ENCODE data around the gene ARHGEF11. TPM values are rescaled to one million over a fixed set of nuclear protein-coding genes. Genes with fewer than 3 reads are reported as not detected.

Gene ARHGEF11
- total and polyA plus RNA-seq, 7 experiments from 2014 or later = 25.8 to 54.9 (median 32.1) TPM

- Histone ChIP-seq H3K36me3 (ENCODE audit: control insufficient read depth in 2 of 3, insufficient read depth in 3 of 3, low read length in 3 of 3) (no peaks in the 10 kb centered on the region), H3K27ac (ENCODE audit: low read depth, low read length) (no peak overlapping the region), H3K27me3 (ENCODE audit: control insufficient read depth in 2 of 2, insufficient read depth in 2 of 2, low read length in 2 of 2) (no peaks in the 10 kb centered on the region), H3K4me1 (ENCODE audit: control insufficient read depth in 2 of 2, insufficient read depth in 2 of 2, low read length in 2 of 2) (no peaks in the 10 kb centered on the region), H3K4me3 (ENCODE audit: low read length) (no peak overlapping the region), H3K9me3 (ENCODE audit: control insufficient read depth in 2 of 3, low read length in 3 of 3) (no peaks in the 10 kb centered on the region)
- Mint-ChIP-seq H3K9me3 (peaks cover 0 to 1% (median 0%) of the 10 kb centered on the region in 11 donors), H3K36me3 (no peaks in the 10 kb centered on the region), H3K27me3 (peaks cover 0 to 45% (median 11%) of the 10 kb centered on the region in 5 donors), H3K4me1 (no peaks in the 10 kb centered on the region), H3K27ac (no peak overlapping the region), H3K4me3 (no peak overlapping the region)
- ATAC-seq = no peak
- ChIA-PET POLR2A (no interaction called here), CTCF (interaction anchor here (0.6 to 0.7 kb wide), 2 partner anchors 66 to 376 kb away, joined by 3 read pairs; no protein-coding TSS in a partner anchor)
- DNase-seq = no peak
- intact Hi-C loops (cut with micrococcal nuclease) = no loop called here
Measured at GRCh38 chr1:156993426-156994147, 52.0 kb downstream of the ARHGEF11 start.

GRCh38 chr1:156992215-156992614, 53.3 kb downstream of the ARHGEF11 start:
- H3K27me3 ChIP-seq (ENCODE audit: control insufficient read depth in 2 of 2, insufficient read depth in 2 of 2, low read length in 2 of 2) = no peaks in the 10 kb centered on the region
- no peaks in the 10 kb centered on the region for H3K4me1 ChIP-seq (ENCODE audit: control insufficient read depth in 2 of 2, insufficient read depth in 2 of 2, low read length in 2 of 2)
- peaks cover 0 to 1% (median 0%) of the 10 kb centered on the region in 11 donors for H3K9me3 Mint-ChIP-seq
- H3K4me1 Mint-ChIP-seq = peaks cover 0 to 7% (median 0%) of the 10 kb centered on the region in 7 donors
- H3K4me3 Mint-ChIP-seq = no peak overlapping the region
- H3K27ac Mint-ChIP-seq = no peak overlapping the region
- POLR2A ChIA-PET = no interaction called here
- CTCF ChIA-PET = no interaction called here
- no peak overlapping the region for H3K4me3 ChIP-seq (ENCODE audit: low read length)
- H3K36me3 Mint-ChIP-seq = no peaks in the 10 kb centered on the region
- intact Hi-C loops (cut with micrococcal nuclease) = no loop called here
- no peaks in the 10 kb centered on the region for H3K9me3 ChIP-seq (ENCODE audit: control insufficient read depth in 2 of 3, low read length in 3 of 3)
- no peaks in the 10 kb centered on the region for H3K36me3 ChIP-seq (ENCODE audit: control insufficient read depth in 2 of 3, insufficient read depth in 3 of 3, low read length in 3 of 3)
- H3K27ac ChIP-seq (ENCODE audit: low read depth, low read length) = no peak overlapping the region
- peaks cover 0 to 43% (median 15%) of the 10 kb centered on the region in 5 donors for H3K27me3 Mint-ChIP-seq
- ATAC-seq (no peak), DNase-seq (no peak)

GRCh38 chr1:156987715-156988114, 57.8 kb downstream of the ARHGEF11 start:
- POLR2A ChIA-PET = no interaction called here
- intact Hi-C loops (cut with micrococcal nuclease) = no loop called here

GRCh38 chr1:156980551-156980950, 65.0 kb downstream of the ARHGEF11 start:
- intact Hi-C loops (cut with micrococcal nuclease) = no loop called here
- H3K27me3 ChIP-seq (ENCODE audit: control insufficient read depth in 2 of 2, insufficient read depth in 2 of 2, low read length in 2 of 2) = no peaks in the 10 kb centered on the region
- Mint-ChIP-seq H3K36me3 (no peaks in the 10 kb centered on the region), H3K4me1 (no peaks in the 10 kb centered on the region), H3K4me3 (no peak overlapping the region), H3K27ac (no peak overlapping the region), H3K9me3 (peaks cover 0 to 3% (median 0%) of the 10 kb centered on the region in 11 donors), H3K27me3 (peaks cover 9 to 54% (median 19%) of the 10 kb centered on the region in 5 donors)
- H3K9me3 ChIP-seq (ENCODE audit: control insufficient read depth in 2 of 3, low read length in 3 of 3) = no peaks in the 10 kb centered on the region
- POLR2A ChIA-PET = no interaction called here
- ATAC-seq (no peak), DNase-seq (no peak)
- CTCF ChIA-PET = no interaction called here
- no peak overlapping the region for H3K27ac ChIP-seq (ENCODE audit: low read depth, low read length)
- H3K36me3 ChIP-seq (ENCODE audit: control insufficient read depth in 2 of 3, insufficient read depth in 3 of 3, low read length in 3 of 3) = no peaks in the 10 kb centered on the region
- no peaks in the 10 kb centered on the region for H3K4me1 ChIP-seq (ENCODE audit: control insufficient read depth in 2 of 2, insufficient read depth in 2 of 2, low read length in 2 of 2)
- H3K4me3 ChIP-seq (ENCODE audit: low read length) = no peak overlapping the region

More at GRCh38 chr1:156987715-156988114, 57.8 kb downstream of the ARHGEF11 start:
- ATAC-seq (no peak), DNase-seq (no peak)
- no peak overlapping the region for H3K27ac Mint-ChIP-seq
- no peaks in the 10 kb centered on the region for H3K36me3 Mint-ChIP-seq
- H3K4me1 Mint-ChIP-seq = peaks cover 0 to 7% (median 0%) of the 10 kb centered on the region in 7 donors
- CTCF ChIA-PET = interaction anchor here (0.6 kb wide), 1 partner anchor 76 kb away, joined by 5 read pairs; no protein-coding TSS in a partner anchor
- no peaks in the 10 kb centered on the region for H3K4me1 ChIP-seq (ENCODE audit: control insufficient read depth in 2 of 2, insufficient read depth in 2 of 2, low read length in 2 of 2)
- H3K27me3 Mint-ChIP-seq = peaks cover 0 to 36% (median 15%) of the 10 kb centered on the region in 5 donors
- H3K4me3 Mint-ChIP-seq = no peak overlapping the region
- no peak overlapping the region for H3K27ac ChIP-seq (ENCODE audit: low read depth, low read length)
- H3K36me3 ChIP-seq (ENCODE audit: control insufficient read depth in 2 of 3, insufficient read depth in 3 of 3, low read length in 3 of 3) = no peaks in the 10 kb centered on the region
- H3K4me3 ChIP-seq (ENCODE audit: low read length) = no peak overlapping the region
- H3K9me3 Mint-ChIP-seq = peaks cover 0 to 1% (median 0%) of the 10 kb centered on the region in 11 donors
- no peaks in the 10 kb centered on the region for H3K27me3 ChIP-seq (ENCODE audit: control insufficient read depth in 2 of 2, insufficient read depth in 2 of 2, low read length in 2 of 2)
- no peaks in the 10 kb centered on the region for H3K9me3 ChIP-seq (ENCODE audit: control insufficient read depth in 2 of 3, low read length in 3 of 3)

- H3K9me3 ChIP-seq (ENCODE audit: control insufficient read depth in 2 of 3, low read length in 3 of 3) = no peaks in the 10 kb centered on the region
- H3K4me1 ChIP-seq (ENCODE audit: control insufficient read depth in 2 of 2, insufficient read depth in 2 of 2, low read length in 2 of 2) = no peaks in the 10 kb centered on the region
- H3K4me3 Mint-ChIP-seq = no peak overlapping the region
- intact Hi-C loops (cut with micrococcal nuclease) = no loop called here
- no peaks in the 10 kb centered on the region for H3K4me1 Mint-ChIP-seq
- no peaks in the 10 kb centered on the region for H3K36me3 ChIP-seq (ENCODE audit: control insufficient read depth in 2 of 3, insufficient read depth in 3 of 3, low read length in 3 of 3)
- H3K27ac ChIP-seq (ENCODE audit: low read depth, low read length) = no peak overlapping the region
- peaks cover 5 to 71% (median 14%) of the 10 kb centered on the region in 5 donors for H3K27me3 Mint-ChIP-seq
- no peaks in the 10 kb centered on the region for H3K36me3 Mint-ChIP-seq
- CTCF ChIA-PET = no interaction called here
- no peak overlapping the region for H3K27ac Mint-ChIP-seq
- POLR2A ChIA-PET = no interaction called here
- no peak overlapping the region for H3K4me3 ChIP-seq (ENCODE audit: low read length)
- ATAC-seq = no peak
- H3K27me3 ChIP-seq (ENCODE audit: control insufficient read depth in 2 of 2, insufficient read depth in 2 of 2, low read length in 2 of 2) = no peaks in the 10 kb centered on the region
- peaks cover 0 to 1% (median 0%) of the 10 kb centered on the region in 11 donors for H3K9me3 Mint-ChIP-seq
- DNase-seq = no peak
Measured at GRCh38 chr1:156975084-156975483, 70.5 kb downstream of the ARHGEF11 start.

- Histone ChIP-seq H3K36me3 (ENCODE audit: control insufficient read depth in 2 of 3, insufficient read depth in 3 of 3, low read length in 3 of 3) (no peaks in the 10 kb centered on the region), H3K9me3 (ENCODE audit: control insufficient read depth in 2 of 3, low read length in 3 of 3) (no peaks in the 10 kb centered on the region), H3K4me3 (ENCODE audit: low read length) (no peak overlapping the region), H3K27me3 (ENCODE audit: control insufficient read depth in 2 of 2, insufficient read depth in 2 of 2, low read length in 2 of 2) (no peaks in the 10 kb centered on the region), H3K4me1 (ENCODE audit: control insufficient read depth in 2 of 2, insufficient read depth in 2 of 2, low read length in 2 of 2) (no peaks in the 10 kb centered on the region), H3K27ac (ENCODE audit: low read depth, low read length) (no peak overlapping the region)
- intact Hi-C loops (cut with micrococcal nuclease) = no loop called here
- no peaks in the 10 kb centered on the region for H3K4me1 Mint-ChIP-seq
- ATAC-seq = no peak
- ChIA-PET CTCF (interaction anchor here (0.6 kb wide), 1 partner anchor 11 kb away, joined by 3 read pairs; no protein-coding TSS in a partner anchor), POLR2A (no interaction called here)
- peaks cover 0 to 1% (median 0%) of the 10 kb centered on the region in 11 donors for H3K9me3 Mint-ChIP-seq
- H3K27me3 Mint-ChIP-seq = peaks cover 1 to 77% (median 12%) of the 10 kb centered on the region in 5 donors
- H3K27ac Mint-ChIP-seq = peak overlapping the region in 1 of 9 donors; percentile 11
- no peak overlapping the region for H3K4me3 Mint-ChIP-seq
- no peaks in the 10 kb centered on the region for H3K36me3 Mint-ChIP-seq
- DNase-seq = no peak
Measured at GRCh38 chr1:156973417-156973816, 72.1 kb downstream of the ARHGEF11 start.
